Trophoblast cell (in vitro differentiated cells and primary cell): Measurements from ENCODE around the gene CCRL2.

Source experiments
- DNase-seq, 2 donors: peaks; one replicate each; pipeline ENCODE4 v3.0.0-alpha.2; 2016
- H2AFZ ChIP-seq: 2 replicates; pipeline ENCODE4 v1.6.1; 2013; ENCODE audit warnings: low read length, moderate library complexity, mild to moderate bottlenecking; ENCODE audit not compliant: insufficient read depth, poor library complexity
- H2AK5ac ChIP-seq: 2 replicates; pipeline ENCODE4 v1.6.1; 2013; ENCODE audit warnings: mild to moderate bottlenecking, low read length
- H2BK120ac ChIP-seq: 2 replicates; pipeline ENCODE4 v1.6.1; 2013; ENCODE audit warnings: low read length, mild to moderate bottlenecking, moderate library complexity; ENCODE audit not compliant: insufficient read depth, poor library complexity
- H2BK12ac ChIP-seq: 2 replicates; pipeline ENCODE4 v1.6.1; 2013; ENCODE audit warnings: mild to moderate bottlenecking, low read length, moderate library complexity
- H2BK5ac ChIP-seq: 2 replicates; pipeline ENCODE4 v1.6.1; 2013; ENCODE audit warnings: low read length, low read depth, moderate library complexity, mild to moderate bottlenecking; ENCODE audit not compliant: poor library complexity
- H3K14ac ChIP-seq: 2 replicates; pipeline ENCODE4 v1.6.1; 2013; ENCODE audit warnings: mild to moderate bottlenecking, low read length
- H3K18ac ChIP-seq: 2 replicates; pipeline ENCODE4 v1.6.1; 2013; ENCODE audit warnings: mild to moderate bottlenecking, low read length
- H3K23ac ChIP-seq: 2 replicates; pipeline ENCODE4 v1.6.1; 2013; ENCODE audit warnings: low read length
- H3K27ac ChIP-seq: 2 replicates; pipeline ENCODE4 v1.5.1; 2013; ENCODE audit warnings: low read depth, mild to moderate bottlenecking, inconsistent platforms, low read length, moderate library complexity
- H3K27me3 ChIP-seq: 2 replicates; pipeline ENCODE4 v1.6.1; 2013; ENCODE audit warnings: inconsistent platforms, mild to moderate bottlenecking, low read length, moderate library complexity; ENCODE audit not compliant: insufficient read depth
- H3K36me3 ChIP-seq, 2 experiments: 1 replicate in 1 of 2; 2 replicates in 1 of 2; pipeline ENCODE4 v1.6.1; 2013; ENCODE audit warnings: low read length in 2 of 2, mild to moderate bottlenecking in 2 of 2, moderate library complexity in 1 of 2; ENCODE audit not compliant: insufficient read depth in 2 of 2, control insufficient read depth in 1 of 2
- H3K4ac ChIP-seq: 2 replicates; pipeline ENCODE4 v1.6.1; 2013; ENCODE audit warnings: low read depth, mild to moderate bottlenecking, low read length, moderate library complexity
- H3K4me1 ChIP-seq, 2 experiments: 1 replicate in 1 of 2; 2 replicates in 1 of 2; pipeline ENCODE4 v1.6.1; 2013; ENCODE audit warnings: low read length in 2 of 2, mild to moderate bottlenecking in 2 of 2, moderate library complexity in 1 of 2; ENCODE audit not compliant: insufficient read depth in 2 of 2, control insufficient read depth in 1 of 2
- H3K4me2 ChIP-seq: 2 replicates; pipeline ENCODE4 v1.6.1; 2013; ENCODE audit warnings: inconsistent platforms, mild to moderate bottlenecking, low read length, moderate library complexity
- H3K4me3 ChIP-seq: 2 replicates; pipeline ENCODE4 v1.5.1; 2013; ENCODE audit warnings: mild to moderate bottlenecking, low read depth, low read length, inconsistent platforms
- H3K79me1 ChIP-seq: one replicate; pipeline ENCODE4 v1.6.1; 2013; ENCODE audit warnings: low read length
- H3K79me2 ChIP-seq: 2 replicates; pipeline ENCODE4 v1.6.1; 2013; ENCODE audit warnings: low read length, mild to moderate bottlenecking; ENCODE audit not compliant: control insufficient read depth, insufficient read depth, poor library complexity
- H3K9ac ChIP-seq: 2 replicates; pipeline ENCODE4 v1.6.1; 2013; ENCODE audit warnings: mild to moderate bottlenecking, low read length
- H3K9me3 ChIP-seq: 2 replicates; pipeline ENCODE4 v1.6.1; 2013; ENCODE audit warnings: low read depth, mild to moderate bottlenecking, control low read depth, inconsistent platforms, low read length; ENCODE audit not compliant: insufficient read depth
- H4K12ac ChIP-seq: 2 replicates; pipeline ENCODE4 v1.6.1; 2013; ENCODE audit warnings: low read depth, mild to moderate bottlenecking, low read length, moderate library complexity
- H4K8ac ChIP-seq: 2 replicates; pipeline ENCODE4 v1.6.1; 2013; ENCODE audit warnings: low read depth, mild to moderate bottlenecking, low read length, moderate library complexity
- H4K91ac ChIP-seq: one replicate; pipeline ENCODE4 v1.6.1; 2013; ENCODE audit warnings: low read depth, mild to moderate bottlenecking, low read length, moderate library complexity
- WGBS: extraction: QIAGEN DNeasy Blood & Tissue Kit; methylation state at CpG from one replicate; pipeline ENCODE4 v1.1.7; 2013; ENCODE audit warnings: missing lambda C conversion rate; ENCODE audit not compliant: insufficient read length, insufficient coverage; ENCODE audit errors: extremely low coverage; 5-methylcytosine and 5-hydroxymethylcytosine counted together

The CCRL2 gene

DNA sequence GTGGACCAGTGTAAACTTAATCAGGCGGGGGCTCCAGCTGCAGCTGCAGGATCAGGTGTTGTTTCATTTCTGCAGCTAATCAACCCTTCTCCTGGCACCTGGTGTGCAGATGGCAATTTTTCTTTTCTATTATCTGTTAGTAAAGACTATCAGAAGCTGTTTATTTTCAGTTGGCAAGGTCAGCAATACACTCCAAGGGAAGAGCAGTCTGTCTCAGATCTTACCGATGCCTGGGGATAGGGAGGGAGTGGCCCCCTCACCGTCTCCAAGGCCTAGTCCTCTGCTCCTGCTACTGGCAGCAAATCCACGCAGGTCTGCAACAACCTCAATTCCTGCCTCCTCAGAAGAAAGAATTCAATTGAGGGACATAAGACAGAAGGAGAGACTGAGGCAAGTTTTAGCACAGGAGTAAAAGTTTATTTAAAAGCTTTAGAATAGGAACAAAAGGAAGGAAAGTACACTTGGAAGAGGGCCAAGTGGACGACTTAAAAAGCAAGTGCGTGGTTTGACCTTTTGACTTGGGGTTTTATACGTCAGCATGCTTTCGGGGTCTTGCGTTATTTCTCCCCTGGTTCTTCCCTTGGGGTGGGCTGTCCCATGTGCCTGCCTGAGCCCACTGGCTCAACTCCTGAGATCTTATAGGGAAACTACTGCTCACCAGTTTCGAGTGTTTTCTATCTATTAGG lies 9.2 kb downstream of the CCRL2 start:
- Histone ChIP-seq H2BK5ac (no peak overlapping the region), H3K79me1 (no peaks in the 10 kb centered on the region), H2AFZ (no peak overlapping the region), H3K9me3 (peaks cover 1% of the 10 kb centered on the region), H4K8ac (no peak overlapping the region), H3K79me2 (peaks cover 1% of the 10 kb centered on the region), H2BK12ac (no peak overlapping the region), H3K4me1 (no peaks in the 10 kb centered on the region), H2BK120ac (no peak overlapping the region), H3K27me3 (no peaks in the 10 kb centered on the region), H3K36me3 (no peaks in the 10 kb centered on the region), H3K4ac (no peak overlapping the region), H3K23ac (no peak overlapping the region), H2AK5ac (no peak overlapping the region), H4K91ac (no peak overlapping the region), H3K4me2 (no peak overlapping the region), H4K12ac (no peak overlapping the region), H3K9ac (no peak overlapping the region), H3K18ac (no peak overlapping the region), H3K14ac (no peak overlapping the region), H3K4me3 (no peak overlapping the region), H3K27ac (no peak overlapping the region)
- WGBS: no CpG with 5 or more reads among the region's 10 CpGs
- no peak for DNase-seq

DNA sequence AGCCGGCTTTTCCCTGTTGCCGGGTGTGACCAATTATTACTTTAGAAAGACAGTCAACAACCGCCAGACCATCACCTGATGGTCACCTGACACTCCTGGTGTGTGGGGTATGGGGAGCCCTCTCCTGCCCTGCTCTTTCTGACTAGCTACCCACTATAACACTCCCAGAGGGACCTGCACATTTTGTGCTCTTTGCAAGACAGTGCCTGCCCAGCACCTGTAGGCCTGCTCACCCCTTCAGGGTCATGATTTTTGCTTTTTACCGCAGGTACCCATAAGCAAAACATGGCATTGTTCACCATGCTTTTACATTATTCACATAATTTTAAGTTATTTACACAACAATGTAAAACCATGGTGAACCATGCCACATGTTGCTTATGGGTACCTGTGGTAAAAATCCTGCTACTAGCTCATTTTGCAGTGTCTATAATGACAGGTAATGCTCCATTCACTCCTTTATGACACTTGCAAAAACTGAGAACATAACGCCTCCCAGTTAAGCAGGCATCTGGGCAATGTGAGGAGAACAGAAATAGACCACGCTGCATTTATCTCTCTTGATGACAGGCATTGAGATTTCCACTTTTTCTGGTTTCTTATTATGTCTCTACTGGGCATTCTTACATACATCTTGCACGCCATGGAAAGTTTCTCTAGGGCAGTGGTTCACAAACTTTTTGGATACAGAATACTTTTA lies 9.9 kb downstream of the CCRL2 start:
- H3K9ac ChIP-seq: no peak overlapping the region
- H3K79me2 ChIP-seq: peaks cover 1% of the 10 kb centered on the region
- H3K27me3 ChIP-seq: no peaks in the 10 kb centered on the region
- no peak overlapping the region for H4K8ac ChIP-seq
- no peak overlapping the region for H4K91ac ChIP-seq
- no peak overlapping the region for H3K18ac ChIP-seq
- H4K12ac ChIP-seq: no peak overlapping the region
- no peak overlapping the region for H2AFZ ChIP-seq
- no peak overlapping the region for H2BK12ac ChIP-seq
- H3K4me2 ChIP-seq: no peak overlapping the region
- H3K9me3 ChIP-seq: peaks cover 1% of the 10 kb centered on the region
- H3K4me3 ChIP-seq: no peak overlapping the region
- H2BK120ac ChIP-seq: no peak overlapping the region
- WGBS: no CpG with 5 or more reads among the region's 7 CpGs
- H2BK5ac ChIP-seq: no peak overlapping the region
- H3K14ac ChIP-seq: no peak overlapping the region
- no peak for DNase-seq
- no peaks in the 10 kb centered on the region for H3K36me3 ChIP-seq
- H3K79me1 ChIP-seq: no peaks in the 10 kb centered on the region
- H3K4ac ChIP-seq: no peak overlapping the region
- H3K4me1 ChIP-seq: no peaks in the 10 kb centered on the region
- no peak overlapping the region for H3K27ac ChIP-seq
- no peak overlapping the region for H2AK5ac ChIP-seq
- no peak overlapping the region for H3K23ac ChIP-seq

DNA sequence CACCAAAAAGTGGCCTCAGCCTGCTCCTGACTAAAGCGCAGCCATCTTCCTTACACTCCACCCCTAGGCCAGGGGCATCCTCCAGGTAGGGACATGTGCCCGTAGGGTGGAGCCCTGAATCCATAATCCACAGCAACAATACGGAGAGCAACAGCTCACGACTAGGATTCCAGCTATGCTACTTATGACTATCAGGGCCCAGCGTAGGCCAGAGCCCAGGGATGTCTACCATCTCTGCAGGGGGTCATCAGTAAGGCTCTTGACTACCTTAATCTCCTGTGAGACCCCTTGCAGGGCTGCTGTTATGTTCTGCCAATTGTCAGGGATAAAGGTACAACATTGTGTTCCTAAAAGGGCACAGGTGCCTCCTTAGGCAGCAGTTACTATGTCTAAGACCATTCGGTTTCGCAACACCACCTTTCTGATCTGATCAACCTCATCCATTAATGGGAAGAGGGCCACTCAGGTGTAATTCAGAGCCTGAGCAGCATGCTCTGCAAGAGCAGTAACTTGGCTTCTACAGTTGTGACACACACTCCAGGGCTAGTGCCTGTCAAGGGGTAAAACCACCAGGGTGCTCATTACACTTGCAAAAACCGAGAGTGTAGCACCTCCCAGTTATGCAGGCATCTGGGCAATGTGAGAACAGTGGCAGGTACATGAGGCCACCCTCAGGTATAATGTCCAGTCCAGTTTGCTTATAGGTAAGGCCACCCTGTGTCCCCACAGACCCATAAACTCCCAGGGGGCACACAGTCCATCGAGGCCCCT lies 11.0 kb downstream of the CCRL2 start:
- DNase-seq: no peak
- Histone ChIP-seq H3K23ac (no peak overlapping the region), H3K27ac (no peak overlapping the region), H4K91ac (no peak overlapping the region), H3K79me2 (peaks cover 1% of the 10 kb centered on the region), H3K4ac (no peak overlapping the region), H2BK12ac (no peak overlapping the region), H4K12ac (no peak overlapping the region), H3K27me3 (no peaks in the 10 kb centered on the region), H3K14ac (no peak overlapping the region), H2BK120ac (no peak overlapping the region), H3K4me1 (no peaks in the 10 kb centered on the region), H2AFZ (no peak overlapping the region), H3K79me1 (no peaks in the 10 kb centered on the region), H4K8ac (no peak overlapping the region), H2AK5ac (no peak overlapping the region), H3K4me2 (no peak overlapping the region), H3K9ac (no peak overlapping the region), H3K9me3 (peaks cover 1% of the 10 kb centered on the region), H3K4me3 (no peak overlapping the region), H2BK5ac (no peak overlapping the region), H3K18ac (no peak overlapping the region), H3K36me3 (no peaks in the 10 kb centered on the region)
- WGBS: no CpG with 5 or more reads among the region's 9 CpGs

DNA sequence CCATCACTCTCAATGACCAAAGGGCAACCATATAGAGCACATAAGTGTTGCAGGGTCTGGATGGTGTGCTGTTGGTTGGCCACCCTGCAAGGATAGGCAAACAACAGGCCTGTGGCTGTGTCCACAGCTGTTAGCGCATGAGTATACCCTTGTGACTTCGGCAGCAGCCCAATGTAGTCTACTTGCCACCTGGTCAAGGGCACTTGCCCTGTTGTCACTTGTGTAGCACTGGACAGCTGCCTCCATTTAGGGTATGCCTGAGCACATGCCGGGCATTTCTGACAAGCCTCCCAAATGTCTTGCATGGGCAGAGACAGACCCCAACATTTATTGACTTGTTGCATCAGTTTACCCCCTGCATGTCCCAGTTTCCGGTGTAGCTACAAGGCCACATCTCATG lies 12.8 kb downstream of the CCRL2 start:
- Histone ChIP-seq H3K14ac (no peak overlapping the region), H3K4ac (no peak overlapping the region), H3K4me3 (no peak overlapping the region), H3K79me1 (no peaks in the 10 kb centered on the region), H4K12ac (no peak overlapping the region), H2BK12ac (no peak overlapping the region), H2AK5ac (no peak overlapping the region), H3K79me2 (peaks cover 1% of the 10 kb centered on the region), H3K9me3 (peaks cover 3% of the 10 kb centered on the region), H3K23ac (no peak overlapping the region), H3K4me2 (no peak overlapping the region), H2AFZ (no peak overlapping the region), H3K36me3 (no peaks in the 10 kb centered on the region), H4K91ac (no peak overlapping the region), H3K18ac (no peak overlapping the region), H4K8ac (no peak overlapping the region), H2BK5ac (no peak overlapping the region), H3K4me1 (no peaks in the 10 kb centered on the region), H3K9ac (no peak overlapping the region), H3K27me3 (no peaks in the 10 kb centered on the region), H2BK120ac (no peak overlapping the region), H3K27ac (no peak overlapping the region)
- WGBS: no CpG with 5 or more reads among the region's 4 CpGs
- DNase-seq: no peak
